Measurements from ENCODE around the gene F5.

F5 gene

DNA sequence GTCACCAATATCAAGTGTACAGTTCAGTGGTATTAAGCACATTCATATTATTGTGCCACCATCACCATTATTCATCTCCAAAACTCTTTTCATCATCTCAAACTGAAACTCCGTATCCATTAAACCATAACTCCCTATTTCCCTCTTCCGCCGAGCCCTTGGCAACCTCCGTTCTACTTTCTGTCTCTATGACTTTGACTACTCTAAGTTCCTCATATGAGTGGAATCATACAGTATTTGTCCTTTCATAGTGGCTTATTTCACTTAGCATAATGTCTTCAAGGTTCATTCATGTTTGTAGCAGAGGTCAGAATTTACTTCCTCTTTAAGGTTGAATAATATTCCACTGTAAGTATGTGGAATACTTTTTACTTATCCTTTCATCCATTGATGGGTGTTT is 21.9 kb upstream of the F5 start:
- FAIRE-seq (no peak), DNase-seq (ENCODE audit: insufficient read length, low spot score) (no peak)
- TF ChIP-seq, protein P1, sequence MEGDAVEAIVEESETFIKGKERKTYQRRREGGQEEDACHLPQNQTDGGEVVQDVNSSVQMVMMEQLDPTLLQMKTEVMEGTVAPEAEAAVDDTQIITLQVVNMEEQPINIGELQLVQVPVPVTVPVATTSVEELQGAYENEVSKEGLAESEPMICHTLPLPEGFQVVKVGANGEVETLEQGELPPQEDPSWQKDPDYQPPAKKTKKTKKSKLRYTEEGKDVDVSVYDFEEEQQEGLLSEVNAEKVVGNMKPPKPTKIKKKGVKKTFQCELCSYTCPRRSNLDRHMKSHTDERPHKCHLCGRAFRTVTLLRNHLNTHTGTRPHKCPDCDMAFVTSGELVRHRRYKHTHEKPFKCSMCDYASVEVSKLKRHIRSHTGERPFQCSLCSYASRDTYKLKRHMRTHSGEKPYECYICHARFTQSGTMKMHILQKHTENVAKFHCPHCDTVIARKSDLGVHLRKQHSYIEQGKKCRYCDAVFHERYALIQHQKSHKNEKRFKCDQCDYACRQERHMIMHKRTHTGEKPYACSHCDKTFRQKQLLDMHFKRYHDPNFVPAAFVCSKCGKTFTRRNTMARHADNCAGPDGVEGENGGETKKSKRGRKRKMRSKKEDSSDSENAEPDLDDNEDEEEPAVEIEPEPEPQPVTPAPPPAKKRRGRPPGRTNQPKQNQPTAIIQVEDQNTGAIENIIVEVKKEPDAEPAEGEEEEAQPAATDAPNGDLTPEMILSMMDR (IDR thresholded peaks at IDR 0.05; ENCODE audit: insufficient read depth, missing control alignments) = no peak

DNA sequence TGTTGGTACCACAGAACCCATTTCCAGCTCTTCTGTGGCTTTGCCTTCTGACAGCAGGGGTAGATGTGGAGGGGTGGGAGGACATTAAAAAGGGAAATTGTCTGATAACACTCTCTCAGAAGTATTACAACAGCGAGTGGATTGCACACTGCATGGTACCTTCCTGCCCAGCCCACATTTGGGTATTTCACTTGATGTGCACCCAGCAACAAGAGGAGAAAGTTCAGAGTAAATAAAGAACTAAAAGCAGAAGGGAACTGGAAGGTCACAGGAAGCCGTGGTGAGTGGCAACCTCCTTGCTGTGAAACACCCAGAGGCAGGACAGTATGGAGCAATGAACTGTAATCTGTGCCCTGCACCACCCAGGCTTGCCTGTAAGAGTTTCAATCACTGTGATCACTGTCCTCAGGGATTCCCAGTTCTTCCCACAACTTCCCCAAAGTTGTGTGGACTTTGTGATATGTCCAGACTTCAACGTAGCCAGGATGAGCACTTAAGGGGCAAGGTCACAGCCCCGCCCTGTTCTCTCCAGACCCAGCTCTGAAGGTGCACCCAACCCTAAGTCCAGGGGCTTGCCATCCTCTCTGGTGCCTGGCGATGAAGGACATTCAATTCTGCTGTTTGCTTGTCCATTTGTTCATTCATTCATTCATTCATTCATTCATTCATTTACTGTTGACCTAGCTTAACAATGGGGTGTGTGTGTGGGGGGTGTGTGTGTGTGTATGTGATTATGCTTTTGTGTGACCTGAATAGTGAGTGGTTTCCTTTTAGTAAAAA is 18.7 kb upstream of the F5 start:
- TF ChIP-seq, protein P1 (IDR thresholded peaks at IDR 0.05; ENCODE audit: insufficient read depth, missing control alignments) = no peak
- no peak for DNase-seq (ENCODE audit: insufficient read length, low spot score)
- no peak for FAIRE-seq

DNA sequence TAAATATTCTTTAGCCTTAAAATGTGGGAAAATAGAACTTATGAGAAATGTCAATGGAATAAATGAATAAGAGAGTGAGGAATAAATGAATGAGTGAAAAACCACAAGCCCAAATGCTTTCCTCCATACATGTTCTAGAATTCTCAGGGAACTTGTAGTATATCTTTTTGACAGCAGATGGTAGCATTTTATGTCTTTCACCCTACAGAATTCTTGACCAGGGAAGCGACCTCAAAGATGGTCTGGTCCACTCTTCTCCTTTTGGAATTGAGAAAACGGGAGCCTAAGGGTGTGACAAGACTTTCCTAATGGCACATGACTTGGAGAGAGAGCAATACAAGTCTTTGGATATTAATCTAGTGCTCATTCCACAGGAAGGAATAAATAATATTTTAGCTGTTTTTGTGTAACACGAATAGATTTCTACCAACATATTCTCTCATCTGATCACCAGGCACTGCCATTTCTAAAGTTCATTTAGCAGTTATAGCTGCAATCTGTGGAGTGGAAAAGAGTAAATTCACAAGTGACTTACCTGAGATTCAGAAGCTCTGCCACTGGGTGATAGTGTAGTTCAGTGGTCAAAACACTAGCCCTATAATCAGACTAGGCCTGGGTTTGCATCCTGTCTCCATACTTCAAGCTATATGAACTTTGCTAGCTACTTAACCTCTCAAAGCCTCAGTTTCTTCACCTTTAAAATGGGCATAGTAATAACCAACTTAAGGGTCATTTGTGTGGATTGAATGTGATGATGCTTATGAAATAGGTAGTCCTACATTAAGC is 15.0 kb upstream of the F5 start:
- DNase-seq (ENCODE audit: insufficient read length, low spot score) = no peak
- TF ChIP-seq, protein P1 (IDR thresholded peaks at IDR 0.05; ENCODE audit: insufficient read depth, missing control alignments) = peak; percentile 66

DNA sequence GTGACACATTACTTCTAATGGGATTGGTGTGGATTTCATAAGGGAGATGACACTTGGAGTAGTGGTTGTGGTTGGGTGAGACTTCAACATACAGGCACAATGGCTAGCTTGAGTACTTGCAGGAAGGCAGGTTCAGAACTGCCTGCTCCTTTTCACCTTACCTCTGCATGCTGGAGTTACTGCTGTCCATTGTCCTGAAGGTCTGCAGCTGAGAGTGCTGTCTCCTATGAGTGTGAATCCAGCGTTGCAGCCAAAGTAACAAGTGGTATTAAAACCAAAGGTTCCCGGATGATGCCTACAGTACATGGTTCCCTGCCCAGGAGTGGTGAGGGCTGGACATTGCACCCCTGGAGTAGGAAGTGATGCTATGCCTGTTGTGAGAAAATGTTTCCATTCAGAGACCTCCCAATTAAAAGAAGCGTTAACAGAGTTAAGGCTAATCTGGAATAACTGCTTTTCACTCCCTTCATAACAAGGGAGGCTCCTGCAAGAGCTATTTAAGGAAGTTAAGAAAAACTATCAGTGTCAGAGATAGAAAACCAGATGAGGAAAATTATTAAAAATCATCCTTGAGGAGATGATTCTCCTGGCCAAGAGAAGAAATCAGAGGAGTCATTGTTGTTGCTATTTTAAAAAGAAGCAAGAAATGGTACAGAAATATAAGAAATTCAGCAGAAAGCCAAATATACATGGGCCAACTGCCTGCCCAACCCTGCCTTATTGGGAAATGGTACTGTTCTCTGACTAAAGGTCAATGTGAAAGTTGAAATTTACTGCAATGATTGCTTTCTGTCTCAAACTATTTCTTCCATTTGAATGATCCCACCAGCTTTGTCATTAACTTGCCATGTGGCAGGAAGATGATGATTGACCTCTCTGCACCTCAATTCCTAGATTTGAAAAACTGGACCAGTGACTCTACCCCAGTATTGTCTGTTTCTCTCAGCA is 9.8 kb upstream of the F5 start:
- no peak for DNase-seq (ENCODE audit: insufficient read length, low spot score)
- TF ChIP-seq, protein P1 (IDR thresholded peaks at IDR 0.05; ENCODE audit: insufficient read depth, missing control alignments) = no peak
- FAIRE-seq = no peak

More for the DNA sequence above, 15.0 kb upstream of the F5 start:
- peak; percentile 93 for FAIRE-seq

DNA sequence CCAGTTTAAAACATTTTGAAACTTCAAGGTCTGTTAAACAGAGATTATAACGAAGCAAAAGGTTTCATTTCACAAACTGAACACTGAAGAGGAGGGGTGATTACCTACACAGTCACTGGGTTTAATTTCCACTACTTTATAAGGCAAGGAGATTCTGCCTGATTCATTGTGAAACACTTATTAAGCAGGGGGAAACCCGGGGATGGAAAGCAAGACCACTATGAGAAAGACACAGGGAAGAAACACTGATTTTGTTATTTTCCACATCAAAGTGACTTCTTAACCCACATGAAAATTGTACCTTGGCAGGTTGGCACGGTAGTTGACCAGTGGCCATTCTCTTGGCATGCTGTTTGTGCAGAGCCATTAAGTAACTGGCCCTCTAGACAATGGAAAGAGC is 8.1 kb upstream of the F5 start:
- DNase-seq (ENCODE audit: insufficient read length, low spot score) (no peak), FAIRE-seq (no peak)
- TF ChIP-seq, protein P1 (IDR thresholded peaks at IDR 0.05; ENCODE audit: insufficient read depth, missing control alignments) = no peak

DNA sequence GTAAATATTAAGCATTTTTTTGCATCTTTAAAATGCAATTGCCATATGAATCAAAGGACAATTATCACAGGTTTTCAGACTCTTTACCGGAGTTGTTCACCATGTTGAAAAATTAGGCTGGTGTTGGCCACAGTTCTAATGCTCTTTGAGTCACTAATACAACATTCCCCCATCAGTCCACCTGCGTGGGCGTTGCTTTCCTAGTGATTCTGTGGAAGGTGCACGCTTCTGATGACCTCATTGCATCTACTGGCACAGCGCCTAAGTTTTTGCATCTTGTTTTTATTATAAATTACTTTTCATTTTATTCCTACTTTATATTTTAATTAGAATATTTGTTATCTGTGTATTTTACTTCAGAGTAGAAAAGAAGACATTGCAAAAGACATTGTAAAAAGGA is 4.7 kb upstream of the F5 start:
- FAIRE-seq = no peak
- no peak for DNase-seq (ENCODE audit: insufficient read length, low spot score)
- TF ChIP-seq, protein P1 (IDR thresholded peaks at IDR 0.05; ENCODE audit: insufficient read depth, missing control alignments) = no peak

Data from D721Med (cell line).